HEK293T (cell line): ENCODE results near the gene DNAJA2.

Source experiments
- ELF4 ChIP-seq: fragments of 450-650 bp; IDR thresholded peaks from 2 replicates; pipeline ENCODE4 v1.6.1; 2017; ENCODE audit warnings: antibody characterized with exemption
- L3MBTL2 ChIP-seq: fragments of 450-650 bp; conservative IDR thresholded peaks from 2 replicates; pipeline ENCODE4 v1.6.1; 2016; ENCODE audit warnings: mild to moderate bottlenecking
- LEF1 ChIP-seq: fragments of 450-650 bp; IDR thresholded peaks from 2 replicates; pipeline ENCODE4 v1.6.1; 2017; ENCODE audit warnings: mild to moderate bottlenecking, borderline replicate concordance
- SP1 ChIP-seq: fragments of 450-650 bp; IDR thresholded peaks from 2 replicates; pipeline ENCODE4 v1.6.1; 2017
- SUZ12 ChIP-seq: fragments of 450-650 bp; IDR thresholded peaks from 2 replicates; pipeline ENCODE4 v1.6.1; 2016; ENCODE audit warnings: mild to moderate bottlenecking

DNA sequence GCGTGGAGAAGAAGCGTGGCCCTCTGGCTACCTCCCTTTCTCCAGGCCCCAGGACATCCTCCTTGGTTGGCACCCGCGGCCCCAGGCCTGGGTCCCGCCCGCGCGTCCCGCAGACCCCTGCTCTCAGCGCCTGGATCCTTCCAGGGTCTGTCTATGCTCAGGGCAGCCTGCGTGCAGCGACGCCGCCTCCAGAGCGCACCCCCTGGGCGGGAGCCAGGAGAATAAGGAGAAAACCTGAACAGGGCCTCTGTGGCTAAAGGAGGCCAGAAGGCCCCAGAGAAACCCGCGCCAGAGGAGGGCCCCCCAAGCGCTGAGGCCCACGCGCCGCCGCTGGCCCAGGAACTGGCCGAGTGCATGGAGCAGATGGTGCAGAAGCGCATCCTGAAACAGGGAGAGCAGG, 40.4 kb upstream of the DNAJA2 start:
- no peak for TF ChIP-seq SUZ12
- TF ChIP-seq LEF1: no peak
- no peak for TF ChIP-seq SP1
- no peak for TF ChIP-seq L3MBTL2
- no peak for TF ChIP-seq ELF4
